Activated B cell treated with CpG ODN at 0.5 μM for 24 hours (primary cell): ENCODE measurements around the gene EFNA5. TPM values are rescaled to one million over a fixed set of nuclear protein-coding genes. Genes with fewer than 3 reads are reported as not detected.

Experiments used
- ATAC-seq: fragments of 200-7000 bp; cut with Tn5 transposase; one replicate; pipeline ENCODE4 v1.10.0; 2021; ENCODE audit warnings: low read depth, mild to moderate bottlenecking, moderate library complexity
- CTCF ChIA-PET: fragments of 350-600 bp; sonication (Branson Sonifier 250); formaldehyde crosslinking; loops from one replicate; lab custom pipeline; 2021; ENCODE audit warnings: antibody characterized with exemption; lab: Charles Lee
- POLR2A ChIA-PET: fragments of 350-600 bp; sonication (Branson Sonifier 250); formaldehyde crosslinking; loops from one replicate; lab custom pipeline; 2021; ENCODE audit warnings: antibody characterized with exemption; lab: Charles Lee
- DNase-seq: peaks from one replicate; pipeline ENCODE4 v3.0.0; 2022
- H3K27ac Mint-ChIP-seq: one replicate; pipeline ENCODE4 v1.8.0; 2020; ENCODE audit warnings: mixed read lengths
- H3K27me3 Mint-ChIP-seq: one replicate; pipeline ENCODE4 v1.8.0; 2021; ENCODE audit warnings: mixed read lengths
- H3K36me3 Mint-ChIP-seq: one replicate; pipeline ENCODE4 v1.8.0; 2021; ENCODE audit warnings: low read depth, mixed read lengths
- H3K4me1 Mint-ChIP-seq: one replicate; pipeline ENCODE4 v1.8.0; 2021; ENCODE audit warnings: mixed read lengths
- H3K4me3 Mint-ChIP-seq: one replicate; pipeline ENCODE4 v1.8.0; 2020; ENCODE audit warnings: mild to moderate bottlenecking, mixed read lengths
- H3K9me3 Mint-ChIP-seq: one replicate; pipeline ENCODE4 v1.8.0; 2020; ENCODE audit warnings: mixed read lengths
- intact Hi-C: fragments of 100-400 bp; cut with micrococcal nuclease; formaldehyde crosslinking; loops from one replicate; pipeline ENCODE4 v1.15.1; 2024
- total RNA-seq: library from RNA; stranded (reverse); gene quantifications from 2 replicates; pipeline ENCODE4 v1.2.3, GENCODE V29; 2022
- TF ChIP-seq, protein P1 (sequence below): fragments of 200-600 bp; IDR thresholded peaks from one replicate; pipeline ENCODE4 v1.8.0; 2022; ENCODE audit warnings: antibody characterized with exemption, mild to moderate bottlenecking

EFNA5 gene
- total RNA-seq, 1 donor from 2014 or later, result not detected

DNA sequence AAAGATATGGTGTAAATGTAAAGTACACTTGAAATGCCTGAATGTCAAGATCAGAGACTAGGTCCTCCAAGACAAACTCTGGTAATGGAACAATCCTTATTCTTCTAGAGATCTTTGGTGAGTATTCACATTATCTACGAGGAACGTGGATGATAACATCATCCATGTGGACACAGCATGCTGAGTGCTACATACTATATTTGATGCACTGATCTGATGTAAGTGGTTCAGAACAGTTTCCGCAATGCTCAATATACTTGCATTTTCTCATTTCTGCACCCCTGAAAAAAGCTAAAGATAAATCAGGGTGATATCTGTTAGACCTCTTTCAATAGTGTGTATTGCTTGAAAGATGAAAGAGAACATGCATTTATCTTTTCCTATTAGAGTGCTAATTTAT lies 226.8 kb downstream of the EFNA5 start:
- TF ChIP-seq, protein P1, sequence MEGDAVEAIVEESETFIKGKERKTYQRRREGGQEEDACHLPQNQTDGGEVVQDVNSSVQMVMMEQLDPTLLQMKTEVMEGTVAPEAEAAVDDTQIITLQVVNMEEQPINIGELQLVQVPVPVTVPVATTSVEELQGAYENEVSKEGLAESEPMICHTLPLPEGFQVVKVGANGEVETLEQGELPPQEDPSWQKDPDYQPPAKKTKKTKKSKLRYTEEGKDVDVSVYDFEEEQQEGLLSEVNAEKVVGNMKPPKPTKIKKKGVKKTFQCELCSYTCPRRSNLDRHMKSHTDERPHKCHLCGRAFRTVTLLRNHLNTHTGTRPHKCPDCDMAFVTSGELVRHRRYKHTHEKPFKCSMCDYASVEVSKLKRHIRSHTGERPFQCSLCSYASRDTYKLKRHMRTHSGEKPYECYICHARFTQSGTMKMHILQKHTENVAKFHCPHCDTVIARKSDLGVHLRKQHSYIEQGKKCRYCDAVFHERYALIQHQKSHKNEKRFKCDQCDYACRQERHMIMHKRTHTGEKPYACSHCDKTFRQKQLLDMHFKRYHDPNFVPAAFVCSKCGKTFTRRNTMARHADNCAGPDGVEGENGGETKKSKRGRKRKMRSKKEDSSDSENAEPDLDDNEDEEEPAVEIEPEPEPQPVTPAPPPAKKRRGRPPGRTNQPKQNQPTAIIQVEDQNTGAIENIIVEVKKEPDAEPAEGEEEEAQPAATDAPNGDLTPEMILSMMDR, result no peak
- Mint-ChIP-seq H3K36me3 (no peaks in the 10 kb centered on the region), H3K4me3 (no peak overlapping the region), H3K9me3 (peaks cover 2% of the 10 kb centered on the region), H3K4me1 (no peaks in the 10 kb centered on the region), H3K27ac (no peak overlapping the region), H3K27me3 (peaks cover 2% of the 10 kb centered on the region)
- intact Hi-C loops, result no loop called here
- ChIA-PET CTCF (no interaction called here), POLR2A (no interaction called here)
- DNase-seq (no peak), ATAC-seq (no peak)

DNA sequence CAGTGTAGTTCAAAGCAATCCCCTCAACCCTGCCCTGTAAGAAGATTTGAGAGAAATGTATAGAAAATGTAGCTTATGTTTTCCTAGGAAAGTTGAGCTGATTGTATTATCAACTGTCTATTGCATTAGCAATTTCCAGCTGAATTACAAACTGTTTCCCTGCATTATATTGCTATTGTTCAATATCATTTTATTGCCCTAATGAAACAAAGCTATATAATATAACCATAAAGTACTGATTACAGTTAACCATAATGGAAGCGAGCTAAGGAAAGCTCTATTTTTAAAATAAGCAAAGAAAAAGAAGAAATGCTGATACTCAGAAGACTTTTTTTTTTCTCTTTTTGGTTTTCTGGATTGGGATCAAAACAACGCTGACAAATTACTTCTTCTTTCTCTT lies 228.3 kb downstream of the EFNA5 start:
- Mint-ChIP-seq H3K4me1 (no peaks in the 10 kb centered on the region), H3K27me3 (peaks cover 2% of the 10 kb centered on the region), H3K27ac (no peak overlapping the region), H3K36me3 (no peaks in the 10 kb centered on the region), H3K9me3 (peaks cover 2% of the 10 kb centered on the region), H3K4me3 (no peak overlapping the region)
- CTCF ChIA-PET, result no interaction called here
- no peak for DNase-seq
- no peak for ATAC-seq
- intact Hi-C loops, result no loop called here
- POLR2A ChIA-PET, result no interaction called here
- TF ChIP-seq, protein P1, result no peak

GRCh38 chr5:107439832-107440231 lies 230.9 kb downstream of the EFNA5 start:
- H3K27ac Mint-ChIP-seq, result no peak overlapping the region
- TF ChIP-seq, protein P1, result no peak
- peaks cover 2% of the 10 kb centered on the region for H3K9me3 Mint-ChIP-seq
- H3K4me1 Mint-ChIP-seq, result no peaks in the 10 kb centered on the region
- CTCF ChIA-PET, result no interaction called here
- DNase-seq (no peak), ATAC-seq (no peak)
- H3K36me3 Mint-ChIP-seq, result no peaks in the 10 kb centered on the region
- H3K27me3 Mint-ChIP-seq, result peaks cover 2% of the 10 kb centered on the region
- POLR2A ChIA-PET, result no interaction called here
- H3K4me3 Mint-ChIP-seq, result no peak overlapping the region
- intact Hi-C loops, result no loop called here

DNA sequence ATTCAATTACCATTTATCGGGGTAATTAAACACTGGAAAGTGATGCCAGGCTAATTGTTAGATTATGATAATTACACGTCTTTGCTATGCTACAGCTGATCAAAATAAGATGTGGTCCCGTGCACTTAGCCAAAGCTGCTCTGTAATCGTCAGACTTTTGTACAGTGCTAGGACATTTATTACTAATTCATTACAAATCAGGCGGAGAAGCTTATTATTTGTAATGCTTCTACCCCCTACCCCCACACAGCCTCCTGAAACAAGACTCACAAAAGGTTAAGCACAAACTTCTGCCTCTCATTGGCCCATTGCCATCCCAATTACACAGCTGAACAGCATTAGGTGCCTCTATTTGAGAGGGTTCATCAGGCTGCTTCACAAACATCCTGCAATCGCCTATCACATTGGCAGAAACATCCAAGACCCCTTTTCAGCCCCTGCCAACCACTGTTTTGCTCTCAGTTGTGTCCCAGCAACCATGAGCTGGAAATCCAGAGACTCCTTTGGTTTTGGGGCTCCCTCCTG lies 232.7 kb downstream of the EFNA5 start:
- ATAC-seq, result no peak
- no peak for DNase-seq
- Mint-ChIP-seq H3K27ac (no peak overlapping the region), H3K4me1 (no peaks in the 10 kb centered on the region), H3K9me3 (peaks cover 2% of the 10 kb centered on the region), H3K27me3 (peaks cover 2% of the 10 kb centered on the region), H3K36me3 (no peaks in the 10 kb centered on the region), H3K4me3 (no peak overlapping the region)
- TF ChIP-seq, protein P1, result no peak
- intact Hi-C loops, result no loop called here
- CTCF ChIA-PET, result no interaction called here
- POLR2A ChIA-PET, result no interaction called here

DNA sequence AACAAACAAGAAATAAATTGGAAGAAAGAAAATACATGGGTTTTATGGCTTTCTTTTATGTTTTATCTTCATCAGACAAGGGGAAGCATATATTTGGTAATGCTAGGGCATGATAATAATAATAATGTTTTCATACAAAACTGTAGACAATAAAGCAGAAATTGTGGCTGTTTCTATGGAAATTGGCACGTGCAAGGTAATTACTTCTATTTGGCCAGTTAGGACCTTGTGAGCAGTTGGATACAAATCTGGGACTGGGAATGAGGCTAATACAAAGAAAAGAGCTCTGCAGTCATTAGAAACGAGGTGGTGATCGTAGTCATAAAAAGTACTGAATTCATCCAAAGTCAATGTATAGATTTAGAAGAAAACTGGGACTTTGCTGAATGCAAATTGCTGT lies 233.6 kb downstream of the EFNA5 start:
- Mint-ChIP-seq H3K9me3 (peaks cover 2% of the 10 kb centered on the region), H3K27me3 (peaks cover 2% of the 10 kb centered on the region), H3K36me3 (no peaks in the 10 kb centered on the region), H3K4me1 (no peaks in the 10 kb centered on the region), H3K4me3 (no peak overlapping the region), H3K27ac (no peak overlapping the region)
- ChIA-PET POLR2A (no interaction called here), CTCF (no interaction called here)
- DNase-seq (no peak), ATAC-seq (no peak)
- TF ChIP-seq, protein P1, result no peak
- intact Hi-C loops, result no loop called here
